GM19351 (cell line): ENCODE measurements around the gene SLFN13.
"Not testable (repeated sequence)": the region's sequence is repeated elsewhere in the genome, so short reads cannot be mapped to it uniquely, and the experiment has no call there.

Experiments used
- ATAC-seq: cut with Tn5 transposase; IDR thresholded peaks from one replicate; pipeline ENCODE4 v1.9.1; 2021; ENCODE audit warnings: mild to moderate bottlenecking, moderate library complexity; ENCODE audit not compliant: unreplicated experiment

Gene SLFN13, protein sequence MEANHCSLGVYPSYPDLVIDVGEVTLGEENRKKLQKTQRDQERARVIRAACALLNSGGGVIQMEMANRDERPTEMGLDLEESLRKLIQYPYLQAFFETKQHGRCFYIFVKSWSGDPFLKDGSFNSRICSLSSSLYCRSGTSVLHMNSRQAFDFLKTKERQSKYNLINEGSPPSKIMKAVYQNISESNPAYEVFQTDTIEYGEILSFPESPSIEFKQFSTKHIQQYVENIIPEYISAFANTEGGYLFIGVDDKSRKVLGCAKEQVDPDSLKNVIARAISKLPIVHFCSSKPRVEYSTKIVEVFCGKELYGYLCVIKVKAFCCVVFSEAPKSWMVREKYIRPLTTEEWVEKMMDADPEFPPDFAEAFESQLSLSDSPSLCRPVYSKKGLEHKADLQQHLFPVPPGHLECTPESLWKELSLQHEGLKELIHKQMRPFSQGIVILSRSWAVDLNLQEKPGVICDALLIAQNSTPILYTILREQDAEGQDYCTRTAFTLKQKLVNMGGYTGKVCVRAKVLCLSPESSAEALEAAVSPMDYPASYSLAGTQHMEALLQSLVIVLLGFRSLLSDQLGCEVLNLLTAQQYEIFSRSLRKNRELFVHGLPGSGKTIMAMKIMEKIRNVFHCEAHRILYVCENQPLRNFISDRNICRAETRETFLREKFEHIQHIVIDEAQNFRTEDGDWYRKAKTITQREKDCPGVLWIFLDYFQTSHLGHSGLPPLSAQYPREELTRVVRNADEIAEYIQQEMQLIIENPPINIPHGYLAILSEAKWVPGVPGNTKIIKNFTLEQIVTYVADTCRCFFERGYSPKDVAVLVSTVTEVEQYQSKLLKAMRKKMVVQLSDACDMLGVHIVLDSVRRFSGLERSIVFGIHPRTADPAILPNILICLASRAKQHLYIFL

DNA sequence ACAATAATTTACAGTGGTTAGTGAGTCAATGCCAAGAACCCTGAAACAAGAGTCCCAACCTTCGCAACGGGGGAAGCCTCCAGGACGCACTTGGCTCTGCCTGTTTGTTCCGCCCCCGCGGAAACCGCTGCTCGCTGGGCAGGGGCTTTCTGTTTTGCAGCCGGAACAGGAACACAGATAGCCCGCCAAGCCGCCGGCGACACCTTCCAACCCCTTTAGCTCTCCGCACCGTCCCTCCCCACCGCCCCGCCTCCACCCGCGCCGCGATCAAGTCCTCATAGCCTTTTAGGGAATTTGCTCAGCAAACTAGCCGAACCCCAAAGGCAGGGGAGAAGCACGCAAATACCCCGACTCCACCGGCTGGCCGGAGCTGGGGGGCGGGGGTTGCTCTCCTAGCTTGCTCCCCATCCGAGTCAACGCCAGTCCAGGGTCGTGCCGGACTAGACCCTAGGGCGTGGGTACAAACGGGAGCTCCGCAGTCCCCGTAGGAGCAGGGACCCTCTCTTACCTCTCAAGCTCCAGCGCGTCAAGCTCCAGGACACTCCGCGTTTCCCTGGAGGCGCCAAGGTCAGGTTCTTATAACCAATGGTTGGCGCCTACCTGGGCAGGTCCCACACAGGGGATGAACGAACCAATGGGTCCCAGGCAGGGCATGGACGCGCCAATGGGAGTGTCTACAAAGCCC, at the start of gene SLFN13:
Gene SLFN13, minus strand, starts transcription at position 553 of the 685 bp plus-strand sequence. CDS start 3,086 bp downstream, outside the sequence.
- ATAC-seq = peak; percentile 72

DNA sequence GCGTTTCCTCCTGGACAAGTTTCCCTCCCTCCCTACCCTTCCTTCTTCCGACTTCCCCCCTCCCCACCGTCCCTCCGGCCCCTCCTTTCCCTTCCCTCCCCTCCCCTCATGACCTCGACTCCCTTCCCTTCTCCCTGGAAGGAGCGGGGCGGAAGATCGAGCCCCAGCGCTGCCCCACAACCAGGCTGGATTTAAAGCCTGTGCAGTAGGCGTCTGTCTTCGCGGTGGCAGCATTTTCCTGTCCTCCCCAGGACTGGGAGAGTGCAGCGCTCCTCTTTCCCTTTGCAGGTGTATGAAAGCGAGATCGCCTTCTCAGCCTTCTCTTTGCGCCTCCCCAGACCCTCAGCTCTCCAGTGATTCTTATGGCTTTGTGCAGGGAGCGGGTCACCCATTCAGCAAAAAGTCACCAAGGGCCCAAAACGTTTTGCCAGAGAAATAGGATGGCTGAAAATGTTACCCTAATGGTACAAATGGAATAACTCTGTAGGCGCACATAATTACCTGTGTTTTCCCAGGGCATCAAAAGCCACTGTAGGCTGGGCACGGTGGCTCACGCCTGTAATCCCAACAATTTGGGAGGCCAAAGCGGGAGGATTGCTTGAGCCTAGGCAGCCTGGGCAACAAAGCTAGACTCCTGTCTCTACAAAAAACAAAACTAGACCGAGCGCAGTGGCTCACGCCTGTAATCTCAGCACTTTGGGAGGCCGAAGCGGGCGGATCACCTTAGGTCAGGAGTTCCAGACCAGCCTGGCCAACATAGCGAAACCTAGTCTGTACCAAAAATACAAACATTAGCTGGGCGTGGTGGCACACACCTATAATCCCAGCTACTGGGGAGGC, 48.1 kb upstream of the SLFN13 start:
- no peak for ATAC-seq

DNA sequence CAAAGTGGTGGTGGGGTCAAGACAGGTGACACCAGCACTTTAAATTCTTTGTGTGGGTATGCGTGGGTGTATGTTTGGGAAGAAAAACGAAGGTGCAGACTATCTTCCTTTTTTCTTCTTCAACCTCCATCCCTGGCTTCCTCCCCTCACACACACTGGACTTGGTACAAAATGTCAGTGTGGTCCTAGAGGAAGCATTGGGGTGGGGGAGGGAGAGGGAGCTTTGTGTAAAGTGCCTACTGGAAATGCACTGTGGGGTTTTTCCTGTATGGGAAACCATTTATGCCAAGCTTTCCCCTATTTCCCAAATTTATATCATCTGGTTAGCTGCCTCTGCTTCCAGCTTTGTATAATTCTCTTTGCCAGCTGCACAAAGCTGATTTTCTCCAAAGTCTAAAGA, 44.5 kb upstream of the SLFN13 start:
- ATAC-seq = no peak

DNA sequence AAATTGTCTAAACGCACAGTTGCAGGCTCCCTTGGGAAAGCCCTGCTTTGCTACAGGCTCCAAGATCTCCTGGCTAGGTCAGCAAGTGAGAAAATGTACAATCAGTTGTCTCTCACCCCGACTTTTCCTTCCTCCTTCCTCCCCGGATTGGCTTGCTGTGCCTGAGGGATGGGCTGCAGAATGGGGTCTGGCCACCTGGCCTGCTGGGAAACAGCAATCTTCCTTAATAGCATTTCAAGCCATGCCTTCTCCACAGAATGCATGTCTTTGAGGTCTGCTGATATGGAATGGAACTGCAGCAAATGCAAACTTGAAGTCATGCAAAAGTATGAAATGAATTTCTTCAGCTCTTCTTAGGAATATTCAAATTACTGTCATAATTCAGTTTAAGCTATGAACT, 42.9 kb upstream of the SLFN13 start:
- no peak for ATAC-seq

DNA sequence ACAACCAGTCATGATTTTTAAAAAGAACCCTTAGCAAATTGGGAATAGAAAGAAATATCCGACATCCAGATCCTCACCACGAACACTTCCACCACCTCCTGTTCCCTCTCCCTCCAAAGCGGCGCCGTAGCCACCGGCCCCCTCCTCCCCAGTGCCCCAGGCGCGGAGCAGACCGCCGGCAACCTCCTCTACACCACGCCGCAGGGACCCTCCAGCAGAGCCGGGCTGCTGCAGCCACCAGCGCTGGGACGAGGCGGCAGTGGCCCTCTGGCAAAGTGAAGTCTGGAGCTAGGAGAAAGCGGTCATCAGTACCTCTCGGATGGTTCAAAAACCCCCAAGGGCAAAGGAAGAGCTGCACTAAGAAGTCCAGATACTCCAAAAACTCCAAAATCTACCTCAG, 41.4 kb upstream of the SLFN13 start:
- no peak for ATAC-seq

DNA sequence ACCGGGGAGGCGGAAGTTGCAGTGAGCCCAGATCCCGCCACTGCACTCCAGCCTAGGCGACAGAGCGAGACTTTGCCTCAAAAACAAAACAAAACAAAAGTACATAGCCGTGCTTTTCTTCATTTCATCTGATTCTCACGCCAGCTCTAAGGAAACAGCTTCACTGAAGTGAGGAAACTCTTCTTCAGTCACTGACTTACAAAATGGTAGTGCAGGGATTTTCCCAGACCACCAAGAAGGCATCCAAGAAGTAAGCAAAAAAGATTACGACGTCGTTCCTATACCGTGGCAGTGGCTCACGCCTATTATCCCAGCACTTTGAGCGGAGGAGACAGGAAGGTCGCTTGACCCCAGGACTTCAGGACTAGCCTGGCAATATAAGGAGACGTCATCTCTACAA, 40.4 kb upstream of the SLFN13 start:
- no peak for ATAC-seq

DNA sequence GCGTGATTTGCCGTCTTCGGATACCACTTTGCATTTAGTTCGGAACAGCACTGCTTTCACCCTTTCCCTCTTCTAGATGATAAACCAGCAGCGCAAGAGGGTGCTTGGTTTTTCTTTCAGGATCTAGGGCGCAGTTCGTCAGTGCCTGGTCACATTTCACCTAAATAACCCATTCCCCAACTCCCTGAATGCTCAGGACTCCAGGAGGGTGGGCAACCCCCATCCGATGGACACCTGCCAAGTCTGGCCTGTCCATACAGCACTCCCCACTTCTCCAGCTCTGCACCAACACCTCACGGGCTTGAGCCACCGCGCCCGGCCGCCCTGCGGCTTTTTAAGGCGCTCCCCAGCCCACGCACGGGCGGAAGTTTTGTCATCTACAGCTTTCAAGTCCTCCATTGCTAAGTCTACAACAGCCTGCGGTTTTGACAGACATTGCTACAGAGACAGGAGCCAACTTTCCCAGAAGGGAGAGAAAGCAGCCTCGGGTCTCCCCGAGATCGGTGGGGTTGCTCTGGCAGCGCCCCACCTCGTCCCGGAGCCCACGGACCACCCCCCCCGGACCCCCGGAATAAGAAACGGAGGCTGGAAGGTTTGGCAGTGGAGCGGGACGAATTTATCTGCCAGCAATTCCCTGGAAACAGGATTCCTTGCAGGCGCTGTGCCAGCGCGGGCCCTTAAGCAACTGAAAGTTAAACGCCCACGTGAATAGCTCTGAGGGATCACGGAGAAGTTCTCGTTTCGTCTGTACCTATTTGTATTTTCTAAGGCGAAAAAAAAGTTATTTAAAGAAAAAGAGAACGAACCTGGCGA, 38.6 kb upstream of the SLFN13 start:
- ATAC-seq = no peak

DNA sequence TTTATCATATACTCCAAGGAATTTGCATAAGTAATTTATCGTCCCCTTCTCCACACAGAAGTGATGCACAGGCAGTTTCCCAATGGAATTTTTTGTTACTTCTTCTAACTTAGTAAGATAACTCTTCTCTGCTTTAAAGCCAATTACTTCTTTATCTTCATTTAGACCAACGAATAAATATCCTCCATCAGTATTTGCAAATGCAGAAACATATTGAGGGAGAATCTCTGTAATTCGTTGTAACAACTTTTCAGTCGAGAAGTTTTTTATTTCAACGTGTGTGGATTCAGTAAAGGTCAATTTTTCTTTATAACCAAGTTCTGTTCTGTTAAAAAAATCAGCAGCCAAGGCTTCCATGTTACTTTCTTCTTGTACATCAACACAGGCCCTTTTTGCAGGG, 30.7 kb upstream of the SLFN13 start:
- no peak for ATAC-seq

DNA sequence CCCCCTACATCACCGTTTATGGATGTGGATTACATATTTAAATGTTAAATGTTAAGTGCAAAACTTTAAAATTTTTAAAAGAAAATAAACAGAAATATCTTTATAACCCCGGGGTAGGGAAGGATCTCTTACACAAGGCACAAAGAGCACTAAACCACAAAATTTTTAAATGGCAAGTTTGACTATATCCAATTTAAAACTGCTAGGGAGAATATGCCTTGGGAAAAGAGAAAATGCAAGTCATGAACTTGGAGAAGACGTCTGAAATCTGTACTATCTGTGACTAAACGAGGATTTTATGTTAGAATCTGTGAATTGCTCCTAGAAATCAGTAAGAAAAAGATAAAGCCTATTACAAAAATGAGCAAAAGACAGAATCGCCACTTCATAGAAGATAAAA, 28.7 kb upstream of the SLFN13 start:
- ATAC-seq = no peak

DNA sequence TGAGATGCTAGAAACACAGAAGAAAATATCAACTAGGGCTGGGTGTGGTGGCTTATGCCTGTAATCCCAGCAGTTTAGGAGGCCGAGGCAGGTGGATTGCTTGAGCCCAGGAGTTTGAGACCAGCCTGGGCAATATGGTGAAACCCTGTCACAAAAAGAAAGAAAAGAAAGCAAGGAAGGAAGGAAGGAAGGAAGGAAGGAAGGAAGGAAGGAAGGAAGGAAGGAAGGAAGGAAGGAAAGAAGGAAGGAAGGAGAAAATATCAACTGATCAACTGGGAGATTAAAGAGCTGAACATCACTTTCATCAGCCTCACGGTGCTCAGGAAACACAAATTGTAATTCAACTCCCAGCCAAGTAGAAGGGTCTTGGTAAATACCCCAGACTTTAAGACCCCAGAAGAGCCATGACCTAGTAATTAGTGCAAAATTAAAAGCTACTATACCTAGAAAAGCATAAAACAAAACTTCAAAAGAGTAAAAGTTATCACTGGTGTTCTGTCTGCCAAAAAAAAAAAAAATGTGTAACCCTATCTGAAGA, 27.8 kb upstream of the SLFN13 start:
- no peak for ATAC-seq

DNA sequence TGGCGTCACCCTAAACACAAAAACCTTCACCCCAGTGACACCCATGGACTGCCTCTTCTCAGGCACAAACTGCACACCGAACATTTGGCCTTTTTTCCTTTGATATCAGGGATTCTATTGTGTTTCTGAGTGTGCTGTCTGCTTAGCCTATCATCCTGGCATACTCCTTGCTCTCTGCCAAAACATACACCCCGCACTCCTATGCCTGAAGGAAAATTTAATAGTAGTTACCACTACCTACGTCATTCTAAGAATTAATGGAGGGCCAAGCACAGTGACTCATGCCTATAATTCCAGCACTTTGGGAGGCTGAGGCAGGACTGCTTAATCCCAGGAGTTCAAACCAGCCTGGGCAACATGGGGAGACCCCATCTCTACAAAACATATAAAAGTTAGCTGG, 19.9 kb upstream of the SLFN13 start:
- ATAC-seq = no peak

DNA sequence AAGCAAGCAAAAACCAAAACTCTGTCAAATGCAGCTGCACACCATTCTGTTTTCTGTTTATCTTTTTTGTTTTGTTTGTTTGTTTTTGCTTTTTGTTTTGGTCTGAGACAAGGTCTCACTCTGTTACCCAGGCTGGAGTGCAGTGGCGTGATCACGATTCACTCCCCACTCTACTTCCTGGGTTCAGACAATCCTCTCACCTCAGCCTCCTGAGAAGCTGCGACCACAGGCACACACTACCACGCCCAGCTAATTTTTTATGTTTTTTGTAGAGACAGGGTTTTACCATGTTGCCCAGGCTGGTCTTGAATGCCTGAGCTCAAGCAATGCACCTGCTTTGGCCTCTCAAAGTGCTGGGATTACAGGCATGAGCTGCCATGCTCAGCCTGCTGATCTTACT, 19.3 kb upstream of the SLFN13 start:
- ATAC-seq = no peak

DNA sequence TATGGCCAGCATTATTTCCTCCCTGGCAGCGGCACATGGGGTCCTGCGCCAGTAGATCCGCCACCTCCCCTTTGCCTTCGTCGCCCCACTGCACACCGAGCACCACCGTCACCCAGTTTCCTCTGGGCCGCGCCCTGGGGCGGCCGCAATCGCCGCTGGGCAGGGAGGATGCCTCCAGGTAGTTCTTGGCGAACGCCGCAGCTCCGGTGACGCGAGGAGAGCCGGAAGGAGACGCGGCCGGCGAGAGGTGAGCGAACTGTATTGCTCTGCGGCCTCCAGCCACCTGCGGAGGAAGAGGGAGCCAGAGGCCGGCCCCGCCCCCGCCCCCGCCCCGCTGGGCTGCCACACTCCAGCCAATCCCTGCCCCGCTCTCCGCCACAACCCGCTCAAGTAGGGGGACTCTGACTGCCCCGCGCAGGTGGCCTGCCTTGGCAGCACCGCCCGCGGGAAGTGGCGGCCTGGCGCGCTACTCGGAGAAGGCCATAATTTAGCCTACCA, 11.8 kb upstream of the SLFN13 start:
- peak; percentile 79 for ATAC-seq

DNA sequence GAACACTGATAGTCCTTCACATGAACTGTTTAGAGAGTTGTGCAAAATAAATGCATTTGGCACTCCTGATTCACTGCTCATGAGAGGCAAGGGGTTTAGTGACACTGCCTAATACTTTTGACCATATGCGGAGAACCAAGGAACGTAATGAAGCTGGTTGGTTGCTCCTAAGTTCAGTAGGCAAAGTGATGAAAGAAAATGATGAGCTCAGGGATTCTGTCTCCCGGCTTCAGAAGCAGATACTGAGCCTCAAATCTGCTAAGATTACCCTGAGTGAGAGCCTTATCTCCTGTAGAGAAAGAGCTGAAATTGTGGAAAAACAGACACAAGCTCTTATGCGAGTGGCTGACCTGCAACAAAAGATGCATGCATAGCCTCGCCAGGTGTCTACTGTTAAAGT, 5.5 kb upstream of the SLFN13 start:
- not testable (repeated sequence) for ATAC-seq

DNA sequence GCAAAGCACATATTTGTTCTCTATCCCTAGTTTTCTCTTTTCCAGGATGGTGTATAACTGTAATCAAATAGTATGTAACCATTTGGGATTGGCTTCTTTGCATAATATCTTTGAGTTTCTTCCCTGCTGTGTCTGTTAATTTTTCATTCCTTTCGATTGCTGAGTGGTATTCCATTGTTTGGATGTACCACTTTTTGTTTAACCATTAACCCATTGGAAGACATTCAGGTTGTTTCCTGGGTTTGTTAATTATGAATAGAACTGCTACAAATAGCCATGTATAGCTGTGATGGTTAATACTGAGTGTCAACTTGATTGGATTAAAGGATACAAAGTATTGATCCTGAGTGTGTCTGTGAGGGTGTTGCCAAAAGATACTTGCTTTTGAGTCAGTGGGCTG, 4.6 kb upstream of the SLFN13 start:
- no peak for ATAC-seq

DNA sequence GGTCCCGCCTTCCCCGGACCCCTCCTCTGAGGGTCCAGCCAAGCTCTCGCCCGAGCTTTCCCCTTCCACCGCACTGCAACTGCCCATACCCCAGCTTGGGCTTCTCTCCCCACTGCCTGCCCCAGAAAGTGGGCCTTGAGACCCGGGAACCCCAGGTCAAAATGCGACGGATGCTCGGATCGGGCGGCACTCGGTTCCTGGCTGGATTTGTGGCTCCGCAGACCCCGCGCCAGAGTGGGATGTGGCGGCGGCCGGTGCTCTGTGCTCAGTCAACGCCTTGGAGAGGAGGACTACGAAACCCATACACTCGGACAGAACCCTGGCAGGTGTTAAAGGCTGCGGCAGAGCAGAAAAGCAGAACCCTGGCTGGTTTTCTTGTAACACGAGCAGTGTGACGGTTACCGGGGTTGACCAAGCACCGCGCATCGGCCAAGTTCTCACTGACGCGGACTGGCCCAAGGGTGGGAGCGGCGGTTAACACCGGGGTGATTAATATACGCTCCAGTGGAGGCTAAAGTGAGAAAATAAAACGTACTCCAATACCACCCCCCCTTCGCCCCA, 885 bp upstream of the SLFN13 start:
- peak; percentile 50 for ATAC-seq

DNA sequence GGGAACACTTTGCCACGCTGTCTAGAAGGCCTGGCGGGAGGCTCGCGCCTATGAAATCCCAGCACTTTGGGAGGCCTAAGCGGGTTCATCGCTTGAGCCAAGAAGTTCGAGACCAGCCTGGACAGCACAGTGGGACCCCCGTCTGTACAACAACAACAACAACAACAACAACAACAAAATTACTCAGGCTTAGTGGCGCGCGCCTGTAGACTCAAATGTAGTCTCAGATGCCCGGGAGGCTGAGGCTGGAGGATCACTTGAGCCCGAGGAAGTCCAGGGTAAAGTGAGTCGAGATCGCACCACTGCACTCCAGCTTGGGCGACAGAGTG, 297 bp upstream of the SLFN13 start:
- no peak for ATAC-seq

DNA sequence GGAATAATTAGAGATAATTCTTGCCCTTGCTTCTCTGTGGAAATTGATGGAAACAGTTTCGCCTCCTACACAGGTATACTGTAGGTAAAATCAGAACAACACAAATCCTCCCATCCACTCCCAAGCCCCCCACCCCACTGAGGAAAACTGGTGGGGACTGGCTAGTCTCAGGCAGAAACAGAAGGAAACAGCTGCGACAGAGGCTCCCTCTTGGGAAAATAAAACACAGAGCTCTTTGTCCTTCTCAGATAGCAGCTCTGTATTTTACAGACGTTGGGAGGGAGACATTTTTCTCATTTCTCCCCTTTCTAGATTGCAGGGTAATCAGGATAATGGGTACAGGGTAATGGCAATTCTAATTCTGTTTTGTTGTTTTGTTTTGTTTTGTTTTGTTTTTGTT, 1.1 kb downstream of the SLFN13 start:
- ATAC-seq = no peak

DNA sequence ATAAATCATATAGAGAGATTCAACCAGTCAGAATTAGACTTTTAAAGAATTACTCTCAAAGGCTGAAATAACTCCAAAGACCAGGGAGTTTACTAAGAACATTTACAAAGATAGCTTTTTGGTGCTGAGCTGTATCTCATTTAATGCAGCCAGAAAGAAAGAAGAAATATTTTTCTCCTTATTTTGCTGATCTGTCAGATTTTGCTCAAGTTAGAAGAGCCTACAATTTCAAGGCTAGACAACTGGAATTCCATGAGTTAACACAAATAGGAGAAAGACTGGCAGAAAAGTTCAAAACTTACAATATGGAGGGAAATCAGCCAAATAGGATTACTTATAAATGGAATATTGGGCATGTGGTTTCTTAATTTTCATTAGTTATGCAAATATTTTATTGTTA, 10.1 kb downstream of the SLFN13 start:
- ATAC-seq = no peak
